ENCODE data around the gene TRAPPC12.
"Not testable (repeated sequence)": the region's sequence is repeated elsewhere in the genome, so short reads cannot be mapped to it uniquely, and the experiment has no call there.

The TRAPPC12 gene

GRCh38 chr2:3505771-3506170 is 126.3 kb downstream of the TRAPPC12 start:
- DNase-seq (ENCODE audit: low spot score), result no peak

GRCh38 chr2:3512086-3512485 is 132.6 kb downstream of the TRAPPC12 start:
- DNase-seq (ENCODE audit: low spot score), result no peak

- DNase-seq (ENCODE audit: low spot score), result no peak
Measured at GRCh38 chr2:3513026-3513810, 133.7 kb downstream of the TRAPPC12 start.

- not testable (repeated sequence) for DNase-seq (ENCODE audit: low spot score)
Measured at GRCh38 chr2:3515438-3515837, 135.9 kb downstream of the TRAPPC12 start.

- no peak for DNase-seq (ENCODE audit: low spot score)
Measured at GRCh38 chr2:3516831-3517230, 137.3 kb downstream of the TRAPPC12 start.

- no peak for DNase-seq (ENCODE audit: low spot score)
Measured at GRCh38 chr2:3517948-3518495, 138.5 kb downstream of the TRAPPC12 start.

- DNase-seq (ENCODE audit: low spot score), result peak; percentile 98
Measured at GRCh38 chr2:3518496-3519254, 139.2 kb downstream of the TRAPPC12 start.

GRCh38 chr2:3519255-3520205 is 140.0 kb downstream of the TRAPPC12 start, which contains the start of gene ADI1:
ADI1 (minus strand) TSS chr2:3519531; CDS start chr2:3519487, 44 bp downstream.
- peak; percentile 74 for DNase-seq (ENCODE audit: low spot score)

GRCh38 chr2:3520591-3520990 is 141.1 kb downstream of the TRAPPC12 start:
- DNase-seq (ENCODE audit: low spot score), result no peak

- DNase-seq (ENCODE audit: low spot score), result no peak
Measured at GRCh38 chr2:3522961-3523421, 143.5 kb downstream of the TRAPPC12 start.

- no peak for DNase-seq (ENCODE audit: low spot score)
Measured at GRCh38 chr2:3523551-3524041, 144.1 kb downstream of the TRAPPC12 start.

GRCh38 chr2:3526871-3527270 is 147.4 kb downstream of the TRAPPC12 start:
- DNase-seq (ENCODE audit: low spot score), result no peak

- no peak for DNase-seq (ENCODE audit: low spot score)
Measured at GRCh38 chr2:3527886-3528785, 148.6 kb downstream of the TRAPPC12 start.
